SK-N-SH (cell line): ENCODE measurements around the gene ZEB2. TPM values are rescaled to one million over a fixed set of nuclear protein-coding genes. Genes with fewer than 3 reads are reported as not detected.

Experiments
- CTCF ChIA-PET: fragments of 300-600, 350-600 bp; formaldehyde crosslinking; extraction: SDS; loops from one replicate; lab custom pipeline; 2021; lab: Yijun Ruan, JAX
- POLR2A ChIA-PET: fragments of 350-600 bp; sonication (Branson Sonifier 250); formaldehyde crosslinking; extraction: SDS; loops from one replicate; lab custom pipeline; 2020; ENCODE audit warnings: antibody characterized with exemption, inconsistent platforms; lab: Yijun Ruan, JAX
- DNase-seq: peaks from one replicate; pipeline ENCODE4 v3.0.0; 2012
- H2AFZ ChIP-seq: fragments of 200-600 bp; sonication (generic); 2 replicates; pipeline ENCODE4 v1.8.1; 2016; ENCODE audit warnings: antibody characterized with exemption, mild to moderate bottlenecking, low read depth
- H3F3A ChIP-seq: fragments of 200-600 bp; sonication (generic); replicated peaks from 2 replicates; pipeline ENCODE3; 2016; ENCODE audit warnings: antibody characterized with exemption, mild to moderate bottlenecking; ENCODE audit not compliant: insufficient read depth
- H3K27ac ChIP-seq, 2 experiments: fragments of 200-500 bp in 1 of 2; fragments of 200-600 bp in 1 of 2; sonication (Bioruptor generic) in 1 of 2; sonication (generic), shearing (Covaris generic) in 1 of 2; 2 replicates each; pipeline versions ENCODE4 v1.5.1 to v1.6.1; 2014 to 2016; ENCODE audit warnings: low read depth in 2 of 2, inconsistent platforms in 1 of 2, low read length in 1 of 2, mild to moderate bottlenecking in 1 of 2, mixed read lengths in 1 of 2
- H3K27me3 ChIP-seq: fragments of 200-600 bp; sonication (generic), shearing (Covaris generic); 2 replicates; pipeline ENCODE4 v1.6.1; 2016; ENCODE audit warnings: mixed run types; ENCODE audit not compliant: insufficient read depth
- H3K36me3 ChIP-seq, 2 experiments: fragments of 200-500 bp in 1 of 2; fragments of 200-600 bp in 1 of 2; sonication (Bioruptor generic) in 1 of 2; sonication (generic) in 1 of 2; replicated peaks in 1 of 2; 2 replicates each; pipeline versions ENCODE3 to v1.5.1; 2014 to 2016; ENCODE audit warnings: low read length in 1 of 2, mild to moderate bottlenecking in 1 of 2; ENCODE audit not compliant: insufficient read depth in 2 of 2, control insufficient read depth in 1 of 2
- H3K4me1 ChIP-seq, 2 experiments: fragments of 200-500 bp in 1 of 2; fragments of 200-600 bp in 1 of 2; sonication (Bioruptor generic) in 1 of 2; sonication (generic), shearing (Covaris generic) in 1 of 2; 2 replicates each; pipeline versions ENCODE4 v1.5.1 to v1.6.1; 2014 to 2016; ENCODE audit warnings: low read depth in 1 of 2, low read length in 1 of 2, mixed run types in 1 of 2; ENCODE audit not compliant: insufficient read depth in 2 of 2, control insufficient read depth in 1 of 2
- H3K4me2 ChIP-seq: fragments of 200-600 bp; sonication (generic), shearing (Covaris generic); 2 replicates; pipeline ENCODE4 v1.6.1; 2017; ENCODE audit warnings: mixed run types
- H3K4me3 ChIP-seq, 2 experiments: fragments of 200-500 bp in 1 of 2; fragments of 200-600 bp in 1 of 2; sonication (Bioruptor generic) in 1 of 2; sonication (generic), shearing (Covaris generic) in 1 of 2; 2 replicates each; pipeline versions ENCODE4 v1.5.1 to v1.8.1; 2014 to 2016; ENCODE audit warnings: low read depth in 2 of 2, inconsistent platforms in 1 of 2, low read length in 1 of 2, mild to moderate bottlenecking in 1 of 2, mixed read lengths in 1 of 2, moderate library complexity in 1 of 2
- H3K79me2 ChIP-seq: fragments of 200-600 bp; sonication (generic); 2 replicates; pipeline ENCODE4 v1.8.1; 2017; ENCODE audit warnings: mild to moderate bottlenecking; ENCODE audit not compliant: insufficient read depth
- H3K9ac ChIP-seq: fragments of 200-600 bp; sonication (generic); 2 replicates; pipeline ENCODE4 v1.6.1; 2017; ENCODE audit warnings: mixed run types
- H3K9me2 ChIP-seq: fragments of 200-600 bp; sonication (generic); 2 replicates; pipeline ENCODE4 v1.6.1; 2017; ENCODE audit warnings: mixed run types
- H3K9me3 ChIP-seq: fragments of 200-600 bp; sonication (generic); 2 replicates; pipeline ENCODE4 v1.6.1; 2017; ENCODE audit warnings: mixed run types, mild to moderate bottlenecking, moderate library complexity
- H4K20me1 ChIP-seq: fragments of 200-600 bp; sonication (generic); 2 replicates; pipeline ENCODE4 v1.6.1; 2017; ENCODE audit warnings: mild to moderate bottlenecking, mixed run types; ENCODE audit not compliant: insufficient read depth
- ELF1 ChIP-seq: IDR thresholded peaks from 2 replicates; pipeline ENCODE4 v1.4.0; 2012
- EP300 ChIP-seq, 2 experiments: IDR thresholded peaks; 2 replicates each; pipeline versions ENCODE4 v1.4.0 to v1.6.1; 2012; ENCODE audit warnings: borderline replicate concordance in 1 of 2, low read depth in 1 of 2, low read length in 1 of 2
- EZH2phosphoT487 ChIP-seq: fragments of 200-600 bp; sonication (generic); IDR thresholded peaks from 2 replicates; pipeline ENCODE4 v1.6.1; 2017; ENCODE audit warnings: low read depth, mixed run types, mild to moderate bottlenecking, antibody characterized with exemption, moderate library complexity, borderline replicate concordance
- FOSL2 ChIP-seq: IDR thresholded peaks from 2 replicates; pipeline ENCODE4 v1.4.0; 2012; ENCODE audit warnings: low read depth, mild to moderate bottlenecking, moderate library complexity, borderline replicate concordance
- FOXJ3 ChIP-seq: sonication (generic); formaldehyde crosslinking; IDR thresholded peaks from 2 replicates; pipeline ENCODE4 v1.5.1; 2020; ENCODE audit warnings: mild to moderate bottlenecking, missing genetic modification reagents
- GABPA ChIP-seq: IDR thresholded peaks from 2 replicates; pipeline ENCODE4 v1.4.0; 2012; ENCODE audit warnings: low read depth, mild to moderate bottlenecking
- GATA2 ChIP-seq: sonication (generic); formaldehyde crosslinking; IDR thresholded peaks from 2 replicates; pipeline ENCODE4 v1.5.0; 2020; ENCODE audit warnings: mild to moderate bottlenecking, missing genetic modification reagents
- JUND ChIP-seq: IDR thresholded peaks from 2 replicates; pipeline ENCODE4 v1.4.0; 2012
- MAX ChIP-seq: IDR thresholded peaks from 2 replicates; pipeline ENCODE4 v1.4.0; 2012; ENCODE audit warnings: low read depth
- MXI1 ChIP-seq: IDR thresholded peaks from 2 replicates; pipeline ENCODE4 v1.6.1; 2012; ENCODE audit warnings: mild to moderate bottlenecking, low read depth, low read length, improper control_type of control experiment
- NRF1 ChIP-seq: IDR thresholded peaks from 2 replicates; pipeline ENCODE4 v1.6.1; 2012; ENCODE audit warnings: low read depth, mild to moderate bottlenecking, low read length
- RAD21 ChIP-seq: IDR thresholded peaks from 2 replicates; pipeline ENCODE4 v1.6.1; 2012; ENCODE audit warnings: mild to moderate bottlenecking, low read length
- RCOR1 ChIP-seq: fragments of 150-350 bp; IDR thresholded peaks from 2 replicates; pipeline ENCODE4 v1.6.1; 2017; ENCODE audit warnings: antibody characterized with exemption, low read length
- RFX5 ChIP-seq: IDR thresholded peaks from 2 replicates; pipeline ENCODE4 v1.6.1; 2012; ENCODE audit warnings: mild to moderate bottlenecking, improper control_type of control experiment, low read length
- SIN3A ChIP-seq: IDR thresholded peaks from 2 replicates; pipeline ENCODE4 v1.6.1; 2012; ENCODE audit warnings: low read depth, mild to moderate bottlenecking, low read length, moderate library complexity, borderline replicate concordance
- TAF1 ChIP-seq: IDR thresholded peaks from 2 replicates; pipeline ENCODE4 v1.6.1; 2012; ENCODE audit warnings: low read depth, mild to moderate bottlenecking, low read length, moderate library complexity, borderline replicate concordance
- USF1 ChIP-seq: IDR thresholded peaks from 2 replicates; pipeline ENCODE4 v1.4.0; 2012; ENCODE audit warnings: low read depth, borderline replicate concordance
- WGBS: methylation state at CpG from one replicate; pipeline ENCODE4 v1.1.6; 2017; ENCODE audit warnings: low lambda C conversion rate; 5-methylcytosine and 5-hydroxymethylcytosine counted together
- polyA plus RNA-seq, 3 experiments: library from polyadenylated mRNA; depleted of rRNA; stranded (reverse); fragments of >200 nt; gene quantifications; 2 replicates each; pipeline ENCODE4 v1.2.3, GENCODE V29; 2012

The ZEB2 gene
- polyA plus RNA-seq, 1 of the 3 experiments (the other 2 are of a cell fraction) = 16.3 TPM

- H3K4me3 ChIP-seq = no peak overlapping the region
- ChIA-PET POLR2A (interaction anchor here (0.7 kb wide), 1 partner anchor 630 kb away, joined by 3 read pairs; no protein-coding TSS in a partner anchor), CTCF (interaction anchor here (0.6 kb wide), 2 partner anchors 32 to 1239 kb away, joined by 3 to 4 read pairs; no protein-coding TSS in a partner anchor)
- H3K9me2 ChIP-seq = no peaks in the 10 kb centered on the region
- peak overlapping the region in 1 of 2 experiments; percentile 36; a peak in 2 of 4 replicates for H3K27ac ChIP-seq
- no peak overlapping the region for H3K9ac ChIP-seq
- peaks cover 11% of the 10 kb centered on the region for H3F3A ChIP-seq
- H3K4me1 ChIP-seq = peaks cover 3 to 5% of the 10 kb centered on the region in 2 experiments; a peak in 3 of 4 replicates
- TF ChIP-seq RCOR1 (no peak), GABPA (no peak), TAF1 (no peak), RFX5 (no peak), FOXJ3 (CRISPR knock-in tag) (no peak)
- H3K4me2 ChIP-seq = no peak overlapping the region
- 82% methylated on average over 2 of the region's 2 CpGs for WGBS
- no peaks in the 10 kb centered on the region for H3K79me2 ChIP-seq
- peaks cover 45 to 80% of the 10 kb centered on the region in 2 experiments for H3K36me3 ChIP-seq
- no peaks in the 10 kb centered on the region for H3K27me3 ChIP-seq
- H4K20me1 ChIP-seq = no peaks in the 10 kb centered on the region
- no peaks in the 10 kb centered on the region for H3K9me3 ChIP-seq
- DNase-seq = no peak
- H2AFZ ChIP-seq = no peak overlapping the region
Observed at GRCh38 chr2:144405321-144405720, 114.6 kb downstream of the ZEB2 start.

DNA sequence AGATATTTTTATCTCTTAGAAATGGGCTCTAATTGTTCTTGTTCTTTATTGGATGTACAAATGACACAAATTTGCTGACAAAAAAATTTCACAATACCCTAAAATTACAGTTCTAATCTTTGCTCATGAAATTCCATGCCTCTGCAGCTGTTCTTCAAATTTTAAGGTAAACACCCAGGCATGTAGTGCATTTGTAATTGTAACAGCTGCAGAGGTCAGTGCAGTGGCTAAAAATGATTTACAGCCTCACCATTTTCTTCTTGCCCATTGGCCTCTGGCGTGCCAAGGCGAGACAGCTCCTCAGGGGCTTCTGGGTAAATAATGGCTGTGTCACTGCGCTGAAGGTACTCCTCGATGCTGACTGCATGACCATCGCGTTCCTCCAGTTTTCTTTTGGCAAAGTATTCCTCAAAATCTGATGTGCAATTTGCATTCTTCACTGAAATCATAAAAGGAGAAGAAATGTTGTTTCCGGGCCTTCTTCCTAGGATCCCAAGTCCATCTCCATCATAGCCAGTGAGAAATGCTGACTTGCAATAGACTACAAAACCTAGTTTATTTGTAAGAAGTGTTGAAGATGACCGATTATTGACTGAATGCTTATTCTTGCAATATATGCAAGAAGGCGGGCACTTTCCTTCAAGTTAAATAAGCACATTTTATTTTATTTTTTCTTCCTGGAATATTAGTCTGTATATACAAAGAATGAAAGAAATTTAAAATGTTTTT, 115.2 kb downstream of the ZEB2 start:
- Histone ChIP-seq H3K9me3 (no peaks in the 10 kb centered on the region), H3K9ac (no peak overlapping the region), H3K79me2 (no peaks in the 10 kb centered on the region), H3K27ac (no peak overlapping the region), H3K4me1 (peaks cover 3 to 5% of the 10 kb centered on the region in 2 experiments; a peak in 3 of 4 replicates), H2AFZ (no peak overlapping the region), H3K9me2 (no peaks in the 10 kb centered on the region), H3F3A (peaks cover 11% of the 10 kb centered on the region), H3K4me3 (no peak overlapping the region), H3K27me3 (no peaks in the 10 kb centered on the region), H3K36me3 (peaks cover 51 to 83% of the 10 kb centered on the region in 2 experiments), H3K4me2 (no peak overlapping the region), H4K20me1 (no peaks in the 10 kb centered on the region)
- ChIA-PET CTCF (no interaction called here), POLR2A (no interaction called here)
- WGBS = 98% methylated on average over 9 of the region's 9 CpGs
- TF ChIP-seq MAX = no peak
- TF ChIP-seq USF1 = no peak
- no peak for DNase-seq

- POLR2A ChIA-PET = no interaction called here
- Histone ChIP-seq H3K4me1 (peaks cover 3 to 5% of the 10 kb centered on the region in 2 experiments; a peak in 3 of 4 replicates), H3K27me3 (no peaks in the 10 kb centered on the region), H3K4me2 (no peak overlapping the region), H3K9me3 (no peaks in the 10 kb centered on the region), H3F3A (peaks cover 11% of the 10 kb centered on the region)
- DNase-seq = no peak
- TF ChIP-seq EZH2phosphoT487 (no peak), RAD21 (no peak), ELF1 (no peak), SIN3A (no peak), MXI1 (no peak), MAX (no peak), GATA2 (no peak), JUND (no peak), FOSL2 (no peak), EP300 (IDR thresholded peaks at IDR 0.05; ENCODE audit: borderline replicate concordance in 1 of 2, low read depth in 1 of 2, low read length in 1 of 2) (no peak), NRF1 (no peak)
- TF ChIP-seq, all 33 proteins: peak for 0
- Histone ChIP-seq H3K9ac (no peak overlapping the region), H3K4me3 (no peak overlapping the region), H3K79me2 (no peaks in the 10 kb centered on the region), H2AFZ (no peak overlapping the region), H3K9me2 (no peaks in the 10 kb centered on the region), H4K20me1 (no peaks in the 10 kb centered on the region), H3K27ac (no peak overlapping the region), H3K36me3 (peaks cover 59 to 84% of the 10 kb centered on the region in 2 experiments)
- CTCF ChIA-PET = no interaction called here
- WGBS = 98% methylated on average over 16 of the region's 16 CpGs
Observed at GRCh38 chr2:144403933-144404332, 116.0 kb downstream of the ZEB2 start.
